Measurements from ENCODE around the gene PNLDC1. TPM values are rescaled to one million over a fixed set of nuclear protein-coding genes. Genes with fewer than 3 reads are reported as not detected.

Gene PNLDC1
- total RNA-seq, 1 donor from 2014 or later, result not detected

- no peaks in the 10 kb centered on the region for H3K27me3 ChIP-seq (ENCODE audit: control insufficient read depth, insufficient read depth, low read length)
- H3K36me3 ChIP-seq (ENCODE audit: control insufficient read depth, insufficient read depth, low read length), result no peaks in the 10 kb centered on the region
- TF ChIP-seq CTCF (IDR thresholded peaks at IDR 0.05; ENCODE audit: insufficient read depth, low read length, poor library complexity, severe bottlenecking), result no peak
- no peak for DNase-seq (ENCODE audit: low read depth)
- H3K4me3 ChIP-seq (ENCODE audit: low read depth, low read length), result no peak overlapping the region
These were observed 4.4 kb downstream of the PNLDC1 start for GRCh38 chr6:159804504-159804903.

DNA sequence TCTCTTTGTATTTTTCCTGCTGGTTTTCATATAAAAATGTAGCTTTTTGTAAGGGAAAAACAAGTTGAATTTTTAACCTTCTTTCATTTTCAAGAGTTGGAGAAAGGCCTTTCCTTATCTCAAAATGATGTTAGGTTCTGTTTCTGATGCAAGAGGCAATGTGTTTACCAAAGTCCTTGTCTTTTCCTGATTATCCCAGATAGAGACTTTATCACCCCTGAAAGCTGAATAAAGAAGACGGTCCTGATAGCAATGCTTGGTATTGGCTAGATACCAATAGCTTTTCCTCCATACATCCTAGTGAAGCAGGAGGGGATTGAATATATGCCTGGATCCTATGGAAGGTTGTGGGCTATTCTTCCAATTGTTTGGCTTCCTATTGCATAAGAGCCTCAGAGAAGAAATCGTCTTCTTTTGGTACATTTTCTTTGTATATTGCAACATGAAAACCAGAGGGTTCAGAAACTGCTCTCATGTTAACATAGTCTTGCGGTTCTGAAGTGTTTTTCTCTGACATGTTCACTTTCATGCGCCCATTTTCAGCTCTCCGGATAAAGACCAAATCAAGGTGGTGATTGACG lies 5.5 kb downstream of the PNLDC1 start:
- no peaks in the 10 kb centered on the region for H3K27me3 ChIP-seq (ENCODE audit: control insufficient read depth, insufficient read depth, low read length)
- DNase-seq (ENCODE audit: low read depth), result no peak
- TF ChIP-seq CTCF (IDR thresholded peaks at IDR 0.05; ENCODE audit: insufficient read depth, low read length, poor library complexity, severe bottlenecking), result no peak

GRCh38 chr6:159806021-159806458 lies 6.0 kb downstream of the PNLDC1 start:
- no peak overlapping the region for H3K4me3 ChIP-seq (ENCODE audit: low read depth, low read length)
- H3K27me3 ChIP-seq (ENCODE audit: control insufficient read depth, insufficient read depth, low read length), result no peaks in the 10 kb centered on the region
- TF ChIP-seq CTCF (IDR thresholded peaks at IDR 0.05; ENCODE audit: insufficient read depth, low read length, poor library complexity, severe bottlenecking), result no peak
- no peaks in the 10 kb centered on the region for H3K36me3 ChIP-seq (ENCODE audit: control insufficient read depth, insufficient read depth, low read length)
- no peak for DNase-seq (ENCODE audit: low read depth)

More for the DNA sequence above, 5.5 kb downstream of the PNLDC1 start:
- H3K36me3 ChIP-seq (ENCODE audit: control insufficient read depth, insufficient read depth, low read length), result no peaks in the 10 kb centered on the region
- no peak overlapping the region for H3K4me3 ChIP-seq (ENCODE audit: low read depth, low read length)

- Histone ChIP-seq H3K27me3 (ENCODE audit: control insufficient read depth, insufficient read depth, low read length) (no peaks in the 10 kb centered on the region), H3K4me3 (ENCODE audit: low read depth, low read length) (no peak overlapping the region), H3K36me3 (ENCODE audit: control insufficient read depth, insufficient read depth, low read length) (no peaks in the 10 kb centered on the region)
- no peak for TF ChIP-seq CTCF (IDR thresholded peaks at IDR 0.05; ENCODE audit: insufficient read depth, low read length, poor library complexity, severe bottlenecking)
- DNase-seq (ENCODE audit: low read depth), result no peak
These were observed 7.2 kb downstream of the PNLDC1 start for GRCh38 chr6:159807150-159807858.

DNA sequence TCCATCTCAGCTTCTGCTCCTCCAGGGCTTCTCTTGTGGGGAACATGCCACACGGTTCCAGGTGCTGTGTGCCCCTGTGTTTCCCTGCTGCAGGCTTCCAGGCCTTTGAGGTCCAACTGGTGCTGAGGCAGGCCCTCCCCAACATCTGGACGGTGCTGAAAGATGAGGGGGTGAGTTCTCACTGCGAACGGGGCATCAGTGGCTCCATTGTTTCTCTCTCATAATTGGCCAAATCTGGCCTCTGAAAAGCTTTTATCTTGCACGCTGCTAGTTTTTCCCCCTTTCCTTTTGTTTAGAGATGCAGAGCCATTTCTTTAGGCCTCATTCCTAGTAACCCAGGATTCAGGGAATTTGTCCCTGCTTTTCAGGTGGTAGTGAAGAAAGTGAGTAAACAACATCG lies 8.6 kb downstream of the PNLDC1 start:
- TF ChIP-seq CTCF (IDR thresholded peaks at IDR 0.05; ENCODE audit: insufficient read depth, low read length, poor library complexity, severe bottlenecking), result no peak
- H3K4me3 ChIP-seq (ENCODE audit: low read depth, low read length), result no peak overlapping the region
- no peak for DNase-seq (ENCODE audit: low read depth)
- H3K27me3 ChIP-seq (ENCODE audit: control insufficient read depth, insufficient read depth, low read length), result no peaks in the 10 kb centered on the region
- H3K36me3 ChIP-seq (ENCODE audit: control insufficient read depth, insufficient read depth, low read length), result no peaks in the 10 kb centered on the region

All from kidney epithelial cell (primary cell).